Hepatocyte (in vitro differentiated cells): ENCODE results near the gene SLU7.

Experiments used
- EZH2 ChIP-seq: fragments of 200-600 bp; sonication (generic); IDR thresholded peaks from 2 replicates; pipeline ENCODE4 v1.6.1; 2016; ENCODE audit warnings: antibody characterized with exemption, mild to moderate bottlenecking, borderline replicate concordance
- EZH2phosphoT487 ChIP-seq: fragments of 200-600 bp; sonication (generic); IDR thresholded peaks from one replicate; pipeline ENCODE4 v1.6.1; 2018; ENCODE audit warnings: antibody characterized with exemption, mild to moderate bottlenecking, low read depth, moderate library complexity; ENCODE audit not compliant: unreplicated experiment, severe bottlenecking
- TF ChIP-seq, protein P1 (sequence below): fragments of 200-600 bp; sonication (generic); IDR thresholded peaks from 2 replicates; pipeline ENCODE4 v1.5.1; 2016; ENCODE audit warnings: antibody characterized with exemption, mild to moderate bottlenecking; ENCODE audit not compliant: poor library complexity

DNA sequence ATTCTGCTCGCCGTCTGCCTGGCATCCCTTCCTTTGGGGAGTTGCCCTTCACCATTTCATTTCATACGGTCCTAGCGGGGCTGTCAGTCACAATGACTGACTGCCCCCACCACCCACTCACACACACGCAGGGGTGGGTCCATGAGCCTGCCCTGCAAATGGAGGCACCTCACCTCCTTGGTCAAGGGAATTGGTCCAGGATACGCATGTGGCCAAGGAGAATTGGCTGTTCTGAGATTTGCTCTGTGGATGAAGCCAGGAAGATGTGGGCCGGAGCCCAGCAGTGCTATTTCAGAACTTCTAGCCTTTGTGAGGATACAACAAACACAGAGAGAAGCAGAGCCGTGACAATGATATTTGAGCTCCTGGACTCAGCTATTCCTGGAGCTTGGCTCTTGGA is 65.5 kb downstream of the SLU7 start:
- TF ChIP-seq EZH2 (no peak), EZH2phosphoT487 (no peak)
- TF ChIP-seq, protein P1, sequence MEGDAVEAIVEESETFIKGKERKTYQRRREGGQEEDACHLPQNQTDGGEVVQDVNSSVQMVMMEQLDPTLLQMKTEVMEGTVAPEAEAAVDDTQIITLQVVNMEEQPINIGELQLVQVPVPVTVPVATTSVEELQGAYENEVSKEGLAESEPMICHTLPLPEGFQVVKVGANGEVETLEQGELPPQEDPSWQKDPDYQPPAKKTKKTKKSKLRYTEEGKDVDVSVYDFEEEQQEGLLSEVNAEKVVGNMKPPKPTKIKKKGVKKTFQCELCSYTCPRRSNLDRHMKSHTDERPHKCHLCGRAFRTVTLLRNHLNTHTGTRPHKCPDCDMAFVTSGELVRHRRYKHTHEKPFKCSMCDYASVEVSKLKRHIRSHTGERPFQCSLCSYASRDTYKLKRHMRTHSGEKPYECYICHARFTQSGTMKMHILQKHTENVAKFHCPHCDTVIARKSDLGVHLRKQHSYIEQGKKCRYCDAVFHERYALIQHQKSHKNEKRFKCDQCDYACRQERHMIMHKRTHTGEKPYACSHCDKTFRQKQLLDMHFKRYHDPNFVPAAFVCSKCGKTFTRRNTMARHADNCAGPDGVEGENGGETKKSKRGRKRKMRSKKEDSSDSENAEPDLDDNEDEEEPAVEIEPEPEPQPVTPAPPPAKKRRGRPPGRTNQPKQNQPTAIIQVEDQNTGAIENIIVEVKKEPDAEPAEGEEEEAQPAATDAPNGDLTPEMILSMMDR, result no peak
